Activated T-cell treated with anti-CD3 and anti-CD28 coated beads, Interleukin-2, amount 50 U/mL, for 48 hours (primary cell): Measurements from ENCODE around the gene GHRHR.

Experiments used
- DNase-seq, 2 experiments: peaks; one replicate each; pipeline ENCODE4 v3.0.0-alpha.2; 2020

The GHRHR gene

GRCh38 chr7:30987178-30987577, 23.4 kb downstream of the GHRHR start:
- DNase-seq: no peak

GRCh38 chr7:30987936-30988335, 24.2 kb downstream of the GHRHR start:
- no peak for DNase-seq

- no peak for DNase-seq
These were observed 24.7 kb downstream of the GHRHR start for GRCh38 chr7:30988351-30989005.

- no peak for DNase-seq
These were observed 25.5 kb downstream of the GHRHR start for GRCh38 chr7:30989008-30989823.

- DNase-seq: no peak
These were observed 26.3 kb downstream of the GHRHR start for GRCh38 chr7:30989824-30990672.

- DNase-seq: no peak
These were observed 27.0 kb downstream of the GHRHR start for GRCh38 chr7:30990673-30991170.

- no peak for DNase-seq
These were observed 28.7 kb downstream of the GHRHR start for GRCh38 chr7:30992414-30992813.

- DNase-seq: no peak
These were observed 30.7 kb downstream of the GHRHR start for GRCh38 chr7:30994206-30995100.

GRCh38 chr7:30995536-30995935, 31.8 kb downstream of the GHRHR start:
- DNase-seq: no peak

GRCh38 chr7:30996256-30996655, 32.5 kb downstream of the GHRHR start:
- DNase-seq: no peak

GRCh38 chr7:30996883-30997282, 33.1 kb downstream of the GHRHR start:
- DNase-seq: no peak

GRCh38 chr7:30997316-30997715, 33.6 kb downstream of the GHRHR start:
- no peak for DNase-seq

- no peak for DNase-seq
These were observed 34.4 kb downstream of the GHRHR start for GRCh38 chr7:30998180-30998579.

- no peak for DNase-seq
These were observed 36.5 kb downstream of the GHRHR start for GRCh38 chr7:31000161-31000693.

- DNase-seq: no peak
These were observed 37.0 kb downstream of the GHRHR start for GRCh38 chr7:31000779-31001178.

- DNase-seq: no peak
These were observed 38.5 kb downstream of the GHRHR start for GRCh38 chr7:31002256-31002655.

GRCh38 chr7:31003097-31003496, 39.3 kb downstream of the GHRHR start:
- no peak for DNase-seq

GRCh38 chr7:31003721-31004120, 40.0 kb downstream of the GHRHR start:
- no peak for DNase-seq

- no peak for DNase-seq
These were observed 40.6 kb downstream of the GHRHR start for GRCh38 chr7:31004393-31004792.

GRCh38 chr7:31006857-31007256, 43.1 kb downstream of the GHRHR start:
- no peak for DNase-seq

GRCh38 chr7:31007634-31008033, 43.9 kb downstream of the GHRHR start:
- DNase-seq: no peak

GRCh38 chr7:31014826-31015225, 51.1 kb downstream of the GHRHR start:
- no peak for DNase-seq
